ENCODE results near the gene MSI2.

GRCh38 chr17:57289613-57290012 is 33.3 kb downstream of the MSI2 start:
- TF ChIP-seq CTCF (IDR thresholded peaks at IDR 0.05) = no peak
- TF ChIP-seq POLR2A (IDR thresholded peaks at IDR 0.05) = no peak

Data from thyroid gland (tissue), 4 donors.